NCI-H226 (cell line): Measurements from ENCODE around the gene PCLO.

ENCODE experiments used
- DNase-seq: peaks from one replicate; pipeline ENCODE4 v3.0.0-alpha.2; 2015

Gene PCLO

DNA sequence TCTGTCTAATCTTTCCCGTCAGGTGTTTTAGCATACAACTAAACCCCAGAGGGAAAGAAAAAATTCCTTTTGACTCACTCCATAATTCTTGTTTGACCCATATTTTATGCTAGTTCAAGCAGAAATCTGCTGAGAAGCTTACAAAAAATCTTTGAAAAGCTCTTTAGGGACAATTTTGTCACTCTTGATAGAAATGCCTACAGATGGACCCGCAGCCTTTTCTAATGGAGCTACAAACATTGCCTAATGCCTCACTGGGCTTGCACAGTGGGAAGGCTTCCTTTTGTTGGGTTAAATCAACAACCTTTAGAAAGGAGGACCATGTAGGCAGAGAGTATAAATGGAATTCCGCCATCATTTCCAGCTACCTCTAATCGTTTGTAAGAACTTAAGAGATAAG, 344.5 kb downstream of the PCLO start:
- DNase-seq: no peak

DNA sequence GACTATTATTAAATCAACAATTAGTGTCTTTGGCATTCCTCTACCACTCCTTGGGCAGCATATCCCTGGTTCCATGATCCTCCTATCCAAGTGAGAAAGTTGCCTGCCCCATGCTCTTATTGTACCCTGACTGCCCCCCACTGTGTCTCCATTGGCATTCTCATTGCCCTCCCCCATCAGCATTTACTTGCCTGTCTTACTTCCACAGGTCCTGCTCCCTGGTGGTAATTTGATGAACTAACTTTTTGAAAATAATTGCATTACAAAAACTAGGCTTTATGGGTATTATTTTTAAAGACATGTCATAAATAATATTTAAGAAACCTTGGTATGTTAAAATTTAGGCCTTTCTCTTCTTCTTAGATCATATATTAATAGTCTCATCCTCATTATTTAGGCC, 346.4 kb downstream of the PCLO start:
- DNase-seq: no peak

DNA sequence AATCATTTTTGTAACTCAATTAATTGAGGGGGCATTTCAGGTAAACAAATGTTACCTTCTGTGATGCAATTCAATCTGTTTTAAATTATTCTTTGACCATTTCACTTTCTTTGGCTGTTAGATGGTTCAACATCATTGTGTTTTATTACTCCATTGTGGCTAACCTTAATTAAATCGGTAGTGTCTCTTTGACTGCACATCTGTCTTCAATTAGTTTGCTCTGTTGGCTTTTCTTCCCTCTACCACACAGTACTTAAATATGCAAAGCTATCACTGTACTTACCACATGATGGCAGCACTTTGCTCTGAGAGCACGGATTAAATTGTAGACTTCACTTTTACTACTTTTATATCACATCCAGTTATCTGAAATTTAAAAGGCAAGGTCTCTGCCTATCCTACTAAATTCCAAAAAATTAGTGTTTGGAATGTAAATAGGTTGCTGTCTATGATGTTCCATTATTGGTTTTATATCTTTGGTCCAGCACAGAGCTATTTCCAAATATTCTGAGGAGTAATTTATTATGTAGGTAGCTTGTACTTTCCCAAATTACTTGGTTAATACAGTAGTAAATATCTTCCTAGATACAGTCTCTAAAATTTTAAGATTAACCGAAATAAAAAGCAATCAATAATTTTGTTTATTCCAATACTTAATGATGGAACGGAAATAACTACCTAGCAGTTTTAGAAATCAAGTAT, 352.0 kb downstream of the PCLO start:
- peak; percentile 47 for DNase-seq

DNA sequence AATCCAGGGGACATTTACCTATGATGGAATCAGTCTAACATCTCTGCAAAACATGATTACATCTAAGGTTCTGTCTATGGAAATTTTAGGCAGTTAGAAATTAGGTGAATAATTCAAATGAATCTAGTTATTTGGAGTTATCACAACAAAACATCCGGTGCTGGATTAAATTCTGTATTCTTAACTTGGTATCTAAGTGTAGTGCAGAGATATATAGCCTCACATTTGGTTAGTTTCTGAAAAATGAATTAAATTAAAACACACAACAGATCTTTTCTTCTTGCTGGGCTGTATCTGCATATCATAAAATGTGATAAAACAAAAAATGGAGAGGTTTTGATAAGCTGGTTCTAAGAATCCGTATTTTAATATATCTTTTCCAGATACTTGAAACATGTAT, 354.1 kb downstream of the PCLO start:
- DNase-seq: no peak

DNA sequence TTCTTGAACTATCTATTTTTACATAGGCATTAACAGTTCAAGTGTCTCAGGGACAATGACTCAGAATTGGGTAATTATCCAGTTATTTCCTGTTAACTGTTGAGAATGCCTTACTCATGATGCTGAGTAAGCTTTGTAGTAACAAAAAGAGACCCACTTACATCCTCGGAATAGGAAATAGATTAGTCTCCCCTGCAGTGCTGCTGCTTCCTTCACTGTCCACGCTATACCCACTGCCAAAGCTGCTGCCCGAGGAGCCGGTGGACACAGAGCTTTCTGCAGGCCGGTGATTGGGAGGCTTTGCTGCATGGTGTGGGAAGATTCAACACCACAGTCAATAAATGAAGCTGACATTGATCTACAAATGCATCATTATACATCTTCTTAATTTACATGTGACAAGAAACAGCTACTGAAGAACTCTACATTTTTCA, 357.1 kb downstream of the PCLO start:
- peak; percentile 84 for DNase-seq

DNA sequence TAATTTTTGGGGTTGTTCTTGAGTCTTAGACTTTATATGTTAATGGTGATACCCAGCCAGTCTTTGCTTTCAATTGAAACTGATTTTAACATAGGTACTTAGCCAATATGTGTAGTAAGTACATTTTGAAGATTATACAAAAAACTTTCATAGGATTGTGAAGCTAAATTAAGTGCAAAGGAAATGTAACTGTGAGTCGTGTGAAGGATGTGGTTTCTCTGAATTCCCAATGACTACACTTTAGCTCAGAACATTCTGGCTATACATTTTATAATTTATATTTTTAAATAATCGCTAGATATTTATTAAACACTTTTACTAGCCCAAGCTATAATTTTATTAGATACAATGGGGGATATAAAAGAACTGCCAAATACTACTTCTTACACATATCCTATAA, 359.3 kb downstream of the PCLO start:
- peak; percentile 5 for DNase-seq

DNA sequence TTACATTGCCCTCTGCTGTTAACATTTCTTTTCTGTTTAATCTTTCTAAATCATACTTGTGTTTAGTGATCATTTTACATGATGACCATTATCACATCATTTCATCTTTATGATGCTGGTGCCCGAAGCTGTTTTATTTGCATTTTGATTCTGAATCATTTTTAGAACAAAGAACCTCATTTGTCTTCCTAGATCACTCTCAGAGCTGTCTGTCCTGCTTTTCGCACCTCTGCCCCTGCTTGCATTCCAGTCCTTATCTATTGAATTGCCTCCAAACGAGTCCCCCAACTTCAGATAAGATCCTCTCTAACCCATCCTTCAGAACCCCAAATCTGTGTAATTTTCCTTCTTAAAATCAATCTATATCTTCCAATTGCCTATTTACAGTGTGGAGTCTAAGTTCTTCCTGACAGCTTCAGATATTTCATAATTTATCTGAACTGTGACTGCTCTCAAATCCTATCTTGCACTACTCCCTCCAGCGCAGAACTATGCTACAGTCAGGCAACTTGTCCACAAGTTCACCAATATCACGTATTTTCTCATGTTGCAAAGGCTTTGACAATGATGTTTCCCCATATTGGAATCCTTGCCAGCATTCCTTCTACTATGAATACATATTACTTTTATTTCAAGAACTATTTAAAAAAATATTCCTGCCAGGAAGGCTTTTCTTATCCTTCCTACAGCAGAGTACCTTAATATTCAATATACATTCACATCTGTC, 372.6 kb downstream of the PCLO start:
- peak; percentile 62 for DNase-seq

DNA sequence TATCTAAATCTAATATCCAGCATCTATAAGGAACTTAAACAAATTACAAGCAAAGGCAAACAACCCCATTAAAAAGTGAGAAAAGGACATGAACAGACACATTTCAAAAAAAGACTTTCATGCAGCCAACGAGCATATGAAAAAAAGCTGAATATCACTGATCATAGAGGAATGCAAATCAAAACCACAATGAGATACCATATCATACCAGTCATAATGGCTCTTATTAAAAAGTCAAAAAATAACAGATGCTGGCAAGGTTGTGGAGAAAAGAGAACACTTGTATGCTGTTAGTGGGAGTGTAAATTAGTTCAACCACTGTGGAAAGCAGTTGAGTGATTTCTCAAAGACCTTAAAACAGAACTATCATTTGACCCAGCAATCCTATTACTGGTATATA, 384.7 kb downstream of the PCLO start:
- peak; percentile 51 for DNase-seq

DNA sequence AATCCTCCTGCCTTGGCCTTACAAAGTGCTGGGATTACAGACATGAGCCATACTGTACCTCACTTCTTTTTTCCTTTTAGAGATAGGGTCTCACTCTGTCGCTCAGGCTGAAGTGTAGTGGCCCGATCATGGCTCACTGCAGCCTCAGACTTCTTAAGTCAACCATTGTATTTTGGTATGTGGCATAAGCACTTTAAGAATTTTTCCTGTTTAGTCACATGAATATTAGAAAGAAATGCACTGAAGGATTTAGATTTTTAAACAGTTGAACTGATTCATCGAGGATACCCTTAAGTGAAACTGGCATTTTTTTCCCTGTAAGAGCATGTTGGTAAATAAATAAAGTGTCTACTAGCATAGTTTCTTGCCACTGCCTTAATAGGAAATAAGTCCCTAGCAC, 399.8 kb downstream of the PCLO start:
- no peak for DNase-seq

DNA sequence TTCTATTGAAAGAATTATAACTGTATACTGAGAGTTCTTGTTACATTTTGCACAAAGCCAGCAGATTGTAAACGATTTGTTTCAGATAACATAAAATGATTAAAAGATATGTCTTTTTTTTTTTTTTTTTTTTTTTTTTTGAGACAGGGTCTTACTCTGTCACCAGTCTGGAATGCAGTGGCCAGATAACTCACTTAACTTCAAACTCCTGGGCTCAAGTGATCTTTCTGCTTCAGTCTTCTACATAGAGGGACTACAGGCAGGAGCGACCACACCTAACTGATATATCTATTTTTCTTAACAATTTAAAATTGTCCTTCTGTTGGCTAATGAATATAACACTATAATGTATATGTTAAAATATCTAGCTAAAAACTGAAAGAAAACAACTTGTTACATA, 401.9 kb downstream of the PCLO start:
- DNase-seq: no peak

DNA sequence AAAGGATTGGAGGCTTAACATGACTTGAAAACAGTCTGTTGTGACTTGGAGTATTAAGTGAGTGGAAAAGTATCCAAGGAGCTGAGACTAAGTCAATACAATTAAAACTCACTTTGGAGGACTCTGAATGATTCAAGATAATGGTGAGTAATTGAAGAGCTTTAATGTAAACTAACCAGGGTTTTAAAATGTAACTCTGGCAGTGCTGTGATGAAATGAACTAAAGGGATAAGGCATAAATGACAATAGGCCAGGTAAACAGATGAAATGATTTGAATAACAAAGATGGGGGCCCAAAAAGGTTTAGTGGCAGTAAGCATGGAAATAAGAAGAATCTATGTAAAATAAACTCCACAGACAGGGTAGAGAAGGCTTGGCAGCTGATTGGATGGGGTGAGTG, 402.6 kb downstream of the PCLO start:
- no peak for DNase-seq

DNA sequence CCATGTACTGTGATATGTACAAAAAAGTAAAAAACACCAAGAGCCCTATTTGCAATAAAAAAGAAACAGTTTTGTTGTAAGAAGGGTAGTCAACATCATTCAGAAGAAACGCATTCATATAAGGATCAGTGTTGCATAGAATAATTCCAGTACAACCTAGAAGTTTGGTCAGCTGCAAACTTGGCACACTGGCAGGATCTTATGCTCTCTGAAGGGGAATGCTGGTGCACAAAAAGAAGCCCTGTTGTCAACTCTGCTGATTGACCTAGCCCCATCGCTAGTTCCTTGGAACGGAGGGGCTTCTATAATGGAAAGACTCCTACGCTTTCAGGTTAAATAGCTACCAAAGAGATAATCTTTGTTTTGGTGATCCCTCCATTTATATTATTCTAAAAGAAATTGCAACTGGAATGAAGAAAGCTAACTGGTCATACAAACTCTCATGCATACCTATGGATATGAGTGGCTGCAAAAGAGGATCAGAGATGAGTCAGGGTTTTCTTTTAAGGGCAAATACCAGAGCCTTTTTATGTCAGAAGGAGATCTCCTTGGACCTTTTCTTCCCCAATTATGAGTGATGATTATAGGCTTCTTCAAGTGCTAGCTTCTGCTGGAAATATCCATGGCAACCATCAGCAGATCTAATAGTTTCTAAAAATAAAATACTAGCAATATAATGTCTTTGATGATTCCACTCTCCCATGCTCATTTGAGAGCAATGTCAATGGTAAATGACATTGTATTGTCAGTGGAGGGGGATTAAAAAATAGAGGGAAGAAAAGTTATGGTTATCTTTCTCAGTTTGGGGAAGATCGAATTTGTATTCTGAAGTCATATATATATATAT, 406.8 kb downstream of the PCLO start:
- DNase-seq: peak; percentile 60

DNA sequence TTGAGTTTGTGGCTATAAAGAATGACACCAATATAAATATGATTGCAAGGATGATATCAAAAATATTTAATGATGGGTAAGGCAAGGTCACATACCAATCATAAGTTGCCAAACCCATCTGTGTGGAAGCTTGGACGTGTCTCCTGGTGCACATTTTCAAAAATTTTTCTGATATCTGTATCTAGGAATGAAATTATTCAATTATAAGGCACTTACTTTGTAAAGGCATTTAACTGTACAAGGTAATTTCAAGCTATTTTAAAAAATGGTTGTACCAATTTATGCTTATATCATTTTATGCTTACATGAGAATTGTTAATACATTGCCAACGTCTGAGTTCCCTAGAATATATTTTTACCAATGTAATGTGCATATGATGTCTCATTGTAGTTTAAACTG, 412.7 kb downstream of the PCLO start:
- DNase-seq: no peak

DNA sequence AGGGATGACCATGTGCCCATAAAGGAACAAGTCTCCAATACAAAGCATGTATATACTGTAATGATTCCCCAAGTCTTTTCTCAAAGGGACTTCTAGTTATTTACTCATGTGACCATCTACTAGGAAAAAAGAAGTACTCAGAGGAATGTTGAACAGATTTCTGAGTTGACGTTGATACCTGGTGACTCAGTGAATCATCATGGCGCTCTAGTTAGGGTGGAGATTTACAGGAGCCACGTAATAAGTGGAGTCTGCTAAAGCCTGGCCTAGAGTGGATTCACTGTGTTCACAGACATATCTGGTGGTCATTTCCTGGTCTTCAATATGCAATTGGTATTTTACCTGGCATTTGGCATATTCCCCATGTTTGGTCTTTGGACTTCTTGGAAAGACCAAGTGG, 416.9 kb downstream of the PCLO start:
- DNase-seq: no peak

DNA sequence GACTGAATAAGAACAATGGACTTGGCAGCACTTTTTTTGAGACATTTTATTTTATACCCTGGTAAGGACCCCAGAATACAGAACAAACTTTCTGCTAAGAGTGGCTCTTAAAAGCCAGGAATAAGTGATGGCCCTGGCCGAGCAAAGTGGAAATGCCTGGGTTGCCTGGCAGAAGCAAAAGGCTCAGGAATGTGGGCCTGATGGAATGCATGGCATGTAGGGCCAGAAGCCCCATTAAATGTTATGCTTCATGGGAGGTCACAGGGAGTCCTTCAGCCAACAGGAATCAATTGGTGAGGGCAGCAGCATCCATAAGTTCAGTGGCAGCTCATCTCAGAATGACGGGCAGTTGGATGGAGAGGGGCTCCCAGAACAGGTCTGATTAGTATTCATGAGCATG, 417.6 kb downstream of the PCLO start:
- peak; percentile 35 for DNase-seq

DNA sequence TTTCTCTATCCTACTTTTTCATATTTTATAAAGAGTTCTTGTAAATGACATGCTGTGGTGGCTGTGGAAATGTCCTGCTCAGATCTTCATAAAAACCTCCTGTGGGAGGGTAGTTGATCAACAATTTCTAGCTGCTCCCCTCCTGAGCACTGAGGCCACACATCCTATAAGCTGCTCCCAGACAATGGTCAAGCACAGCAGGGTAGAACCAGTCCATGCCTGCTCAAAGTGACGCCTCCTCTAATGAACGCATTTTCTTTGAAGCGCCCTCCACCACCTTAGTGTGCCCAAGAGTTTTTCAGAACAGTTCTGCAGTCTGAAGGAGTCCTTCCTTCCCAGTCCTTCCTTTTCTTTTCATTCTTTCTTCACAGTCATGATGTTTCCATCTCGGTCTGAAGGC, 420.5 kb downstream of the PCLO start:
- no peak for DNase-seq

DNA sequence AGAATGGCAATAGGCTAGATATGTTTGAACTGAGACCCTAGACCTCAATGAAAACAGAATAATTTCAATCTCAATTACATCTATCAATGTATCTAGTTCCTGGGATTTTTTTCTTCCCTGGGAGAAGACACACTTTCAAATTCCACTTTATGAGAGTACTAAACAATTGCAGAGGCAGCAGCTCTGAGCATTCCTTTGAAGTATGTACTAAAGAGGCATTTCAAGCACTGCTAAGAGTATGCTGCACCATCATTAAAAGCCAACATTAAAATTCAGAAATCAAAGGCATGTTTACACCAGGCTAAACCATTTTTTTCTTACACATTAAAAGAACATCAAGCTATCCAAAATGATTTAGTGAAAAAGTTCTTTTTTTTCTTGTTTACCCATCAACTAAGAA, 421.2 kb downstream of the PCLO start:
- no peak for DNase-seq

DNA sequence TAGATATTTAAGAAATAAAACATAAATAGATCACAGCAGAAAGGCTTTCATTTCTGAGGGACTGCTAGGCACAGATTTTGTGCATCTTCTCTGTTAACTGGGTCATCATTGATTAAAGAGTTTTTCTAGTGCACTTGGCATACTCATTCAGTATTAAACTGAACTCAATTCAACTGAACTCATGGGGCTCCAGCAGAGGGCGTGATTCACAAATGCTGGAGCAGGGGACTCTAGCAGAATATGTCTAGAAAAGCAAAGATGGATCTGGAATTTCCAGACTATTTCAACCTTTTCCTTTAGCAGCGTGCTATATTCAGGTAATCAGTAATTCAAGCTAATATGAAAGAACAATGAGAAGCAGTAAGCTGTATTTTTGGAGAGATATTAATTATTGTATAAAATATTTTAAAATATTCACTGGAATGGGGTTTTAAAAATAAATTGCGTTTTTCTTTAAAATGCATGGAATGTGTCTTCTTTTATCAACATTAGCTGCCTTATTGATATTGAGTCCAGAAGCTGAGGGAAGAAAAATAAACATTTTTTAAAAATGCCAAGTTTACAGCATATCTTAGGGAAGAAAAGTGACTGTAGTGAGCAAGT, 422.3 kb downstream of the PCLO start:
- peak; percentile 46 for DNase-seq

DNA sequence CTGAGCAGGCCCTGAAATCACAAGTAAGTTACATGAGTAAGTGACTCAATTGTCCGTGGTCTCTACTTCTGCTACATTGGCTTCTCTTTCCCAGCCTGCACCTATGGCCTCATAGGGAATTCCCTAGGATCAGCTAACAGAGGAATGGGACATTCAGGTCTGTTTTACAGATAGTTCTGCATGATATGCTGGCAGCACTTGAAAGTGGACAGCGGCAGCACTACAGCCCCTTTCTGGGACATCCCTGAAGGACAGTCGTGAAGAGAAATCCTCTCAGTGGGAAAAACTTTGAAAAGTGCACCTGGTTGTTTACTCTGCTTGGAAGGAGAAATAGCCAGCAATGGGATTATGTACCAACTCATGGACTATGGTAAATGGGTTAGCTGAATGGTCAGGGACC, 426.1 kb downstream of the PCLO start:
- no peak for DNase-seq

DNA sequence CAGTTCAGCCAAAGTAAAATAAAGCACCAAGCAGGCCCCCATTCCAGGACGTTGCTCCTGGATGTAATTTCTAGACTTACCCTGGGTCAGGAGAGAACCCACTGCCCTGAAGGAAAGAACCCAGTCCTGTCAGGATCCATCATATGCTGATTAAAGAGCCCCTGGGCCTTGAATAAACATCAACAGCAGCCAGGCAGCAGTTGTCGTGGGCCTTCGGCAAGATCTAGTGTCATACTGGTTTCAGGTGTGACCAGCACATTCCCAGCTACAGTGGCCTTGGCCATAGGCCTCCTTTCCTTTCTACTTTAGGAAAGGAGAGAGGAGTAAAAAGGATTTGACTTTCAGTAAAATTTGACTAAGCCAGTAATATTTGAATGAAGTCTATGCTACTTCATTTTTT, 430.0 kb downstream of the PCLO start:
- no peak for DNase-seq

DNA sequence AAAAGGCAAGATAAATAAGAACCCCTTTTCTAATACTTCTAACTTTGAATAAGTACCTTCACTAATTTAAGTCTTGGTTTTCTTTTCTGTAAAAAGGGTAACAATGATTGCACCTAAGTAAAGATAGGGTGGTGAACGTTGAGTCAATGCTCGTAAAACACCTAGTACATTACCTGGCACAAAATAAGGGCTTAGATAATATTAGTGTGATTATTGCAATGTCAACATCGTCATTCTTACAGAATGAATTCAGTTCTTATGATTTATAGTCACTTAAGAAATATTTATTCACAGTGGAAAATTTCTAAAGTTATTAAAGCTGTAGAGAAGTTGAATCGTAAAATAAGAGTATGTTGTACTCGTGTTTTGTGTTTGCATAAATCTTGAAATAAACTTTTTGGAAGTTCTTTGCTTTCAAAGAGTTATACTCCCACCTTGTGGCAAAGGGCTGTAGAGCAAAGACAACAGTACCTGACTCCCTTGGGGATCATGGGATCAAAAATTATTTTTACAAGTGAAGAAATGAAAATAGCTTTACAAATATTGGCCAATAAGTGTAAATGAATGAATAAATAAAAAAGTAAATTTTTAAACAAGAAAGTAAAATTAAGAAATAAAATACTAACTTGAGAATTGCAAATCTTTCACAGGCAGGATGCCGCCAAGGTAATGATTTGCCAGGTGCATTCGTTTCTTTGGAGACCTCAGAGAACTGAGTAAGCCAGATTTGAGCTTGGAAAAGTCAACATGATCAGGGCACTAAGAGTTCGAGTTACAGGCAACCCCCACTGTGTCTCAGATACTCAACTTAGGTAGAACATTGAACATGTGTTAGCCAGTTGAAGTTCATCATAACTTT, 433.3 kb downstream of the PCLO start:
- DNase-seq: no peak

DNA sequence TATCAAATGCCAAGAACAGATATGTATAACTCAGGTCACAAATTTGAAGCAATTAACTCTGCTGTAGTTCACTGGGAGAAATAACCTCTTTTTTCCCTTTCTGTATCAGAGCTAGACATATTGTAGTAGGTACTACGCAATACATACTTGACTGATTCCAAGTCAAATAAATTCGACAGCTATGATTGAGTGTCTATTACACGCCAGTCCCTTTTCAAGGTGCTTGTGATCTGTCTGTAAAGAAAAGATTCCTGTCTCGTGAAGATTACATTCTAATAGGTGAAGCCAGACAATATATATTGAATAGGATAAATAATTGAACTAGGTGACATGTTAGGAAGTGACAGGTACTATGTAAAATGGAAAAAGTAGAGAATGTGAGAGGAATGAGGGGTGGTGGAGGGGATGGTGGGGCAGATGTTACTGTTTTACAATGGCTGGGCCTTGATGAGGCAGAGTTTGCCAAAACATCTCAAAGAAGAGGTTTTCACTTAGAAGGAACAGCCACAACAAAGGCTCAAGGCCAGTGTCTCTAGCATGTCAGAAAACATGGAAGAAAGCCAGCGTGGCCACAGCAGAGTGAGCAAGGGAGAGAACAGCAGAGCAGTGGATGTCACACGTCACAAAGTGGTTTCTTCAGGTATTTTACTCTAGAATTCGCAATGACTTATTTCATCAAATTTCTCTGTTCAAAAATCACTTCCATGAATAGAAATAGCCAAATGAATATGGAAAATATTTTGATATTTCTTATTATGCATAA, 436.5 kb downstream of the PCLO start:
- DNase-seq: no peak
